Stomach (tissue), 9 donors: ENCODE results near the gene C1QB. TPM values are rescaled to one million over a fixed set of nuclear protein-coding genes. Genes with fewer than 3 reads are reported as not detected.
"Not testable (repeated sequence)": the region's sequence is repeated elsewhere in the genome, so short reads cannot be mapped to it uniquely, and the experiment has no call there.

Experiments used
- DNase-seq, 2 donors: peaks; one replicate each; pipeline versions ENCODE4 v3.0.0 to v3.0.0-alpha.2; 2013 to 2019
- H3K27ac ChIP-seq, 5 donors: fragments of 200-600 bp in 4 of 5; sonication (generic) in 4 of 5; one replicate each; pipeline ENCODE4 v1.5.1; 2013 to 2019; ENCODE audit warnings: mild to moderate bottlenecking in 1 of 5, moderate library complexity in 1 of 5
- H3K27me3 ChIP-seq, 3 donors: fragments of 200-600 bp; sonication (generic); one replicate each; pipeline ENCODE4 v1.5.1; 2017 to 2019; ENCODE audit warnings: mixed run types in 1 of 3
- H3K36me3 ChIP-seq, 4 donors: fragments of 200-600 bp; sonication (generic); 1 replicate in 3 of 4; 2 replicates in 1 of 4; pipeline ENCODE4 v1.5.1; 2016 to 2019
- H3K4me1 ChIP-seq, 4 donors: fragments of 200-600 bp; sonication (generic); one replicate each; pipeline ENCODE4 v1.5.1; 2016 to 2019
- H3K4me3 ChIP-seq, 4 donors: fragments of 200-600 bp; sonication (generic) in 3 of 4; one replicate each; pipeline ENCODE4 v1.5.1; 2016 to 2019; ENCODE audit warnings: mild to moderate bottlenecking in 1 of 4
- H3K9me3 ChIP-seq, 4 donors: fragments of 200-600 bp; sonication (generic); one replicate each; pipeline ENCODE4 v1.5.1; 2016 to 2019
- CTCF ChIP-seq, 7 experiments: fragments of 450-650 bp in 4 of 7; fragments of 200-600 bp in 3 of 7; sonication (generic) in 3 of 7; IDR thresholded peaks; one replicate each; pipeline ENCODE4 v1.5.1; 2016 to 2019; ENCODE audit warnings: antibody characterized with exemption in 7 of 7, control low read depth in 2 of 7, mild to moderate bottlenecking in 1 of 7
- EP300 ChIP-seq: sonication (generic); formaldehyde crosslinking; IDR thresholded peaks from one replicate; pipeline ENCODE4 v1.6.1; 2017; ENCODE audit warnings: antibody characterized with exemption
- POLR2A ChIP-seq, 4 donors: fragments of 450-650 bp; IDR thresholded peaks; one replicate each; pipeline ENCODE4 v1.6.1; 2016; ENCODE audit warnings: antibody characterized with exemption in 4 of 4, control low read depth in 2 of 4, mild to moderate bottlenecking in 1 of 4, moderate library complexity in 1 of 4
- POLR2AphosphoS5 ChIP-seq, 3 donors: sonication (generic); formaldehyde crosslinking; IDR thresholded peaks; one replicate each; pipeline ENCODE4 v1.6.1; 2016; ENCODE audit warnings: antibody characterized with exemption in 3 of 3
- WGBS, 5 donors: extraction: QIAGEN DNeasy Blood & Tissue Kit in 3 of 5; methylation state at CpG; one replicate each; pipeline versions ENCODE4 v1.1.5 to v1.1.7; 2013 to 2018; 5-methylcytosine and 5-hydroxymethylcytosine counted together
- intact Hi-C: fragments of 100-400 bp; cut with DNase I; formaldehyde crosslinking; loops from one replicate; pipeline ENCODE4 v1.15.1; 2023; ENCODE audit warnings: low total_unique reads
- polyA plus RNA-seq, 3 donors: library from polyadenylated mRNA; stranded (reverse); fragments of 200-250 nt; gene quantifications; one replicate each; pipeline ENCODE4 v1.2.3, GENCODE V29; 2013
- total RNA-seq, 5 donors: library from RNA; depleted of rRNA; stranded (reverse); fragments of >200 nt; gene quantifications; one replicate each; pipeline versions ENCODE4 v1.1.0 to v1.2.3, GENCODE V29; 2014 to 2016
- donor health status: healthy with polysubstance abuse.
- donor health status: Bipolar disorder and iron deficiency.
- donor health status: healthy.

C1QB gene
- total and polyA plus RNA-seq, 8 donors: 49.8 to 223 (median 81.2) TPM

GRCh38 chr1:22666412-22666811, 13.4 kb downstream of the C1QB start:
- no peak overlapping the region for H3K4me3 ChIP-seq
- intact Hi-C loops: no loop called here
- no peak overlapping the region for H3K27ac ChIP-seq
- H3K9me3 ChIP-seq: no peaks in the 10 kb centered on the region
- no peak for DNase-seq
- TF ChIP-seq CTCF (IDR thresholded peaks at IDR 0.05) (no peak), POLR2AphosphoS5 (IDR thresholded peaks at IDR 0.05) (no peak), EP300 (no peak), POLR2A (IDR thresholded peaks at IDR 0.05) (no peak)
- H3K4me1 ChIP-seq: no peaks in the 10 kb centered on the region
- 45 to 68% (median 58%) methylated on average over 2 of the region's 2 CpGs for WGBS, 5 donors
- peaks cover 0 to 49% (median 6%) of the 10 kb centered on the region in 3 donors for H3K27me3 ChIP-seq
- H3K36me3 ChIP-seq: no peaks in the 10 kb centered on the region

- 69 to 95% (median 88%) methylated on average over 2 of the region's 2 CpGs for WGBS, 5 donors
- peaks cover 7 to 65% (median 17%) of the 10 kb centered on the region in 3 donors for H3K27me3 ChIP-seq
- H3K36me3 ChIP-seq, DNase-seq, intact Hi-C loops, H3K4me1 ChIP-seq, H3K9me3 ChIP-seq, H3K4me3 ChIP-seq, H3K27ac ChIP-seq: not testable (repeated sequence)
These were observed 15.8 kb downstream of the C1QB start for GRCh38 chr1:22668840-22669239.

GRCh38 chr1:22670352-22670975, 17.4 kb downstream of the C1QB start:
- no peaks in the 10 kb centered on the region for H3K9me3 ChIP-seq
- no peak overlapping the region for H3K4me3 ChIP-seq
- WGBS, 5 donors: 23 to 53% (median 28%) methylated on average over 9 to 12 of the region's 12 CpGs
- DNase-seq: peak in 1 of 2 donors; percentile 59
- intact Hi-C loops: no loop called here
- peaks cover 7 to 76% (median 23%) of the 10 kb centered on the region in 3 donors for H3K27me3 ChIP-seq
- no peak overlapping the region for H3K27ac ChIP-seq
- no peaks in the 10 kb centered on the region for H3K36me3 ChIP-seq
- H3K4me1 ChIP-seq: no peaks in the 10 kb centered on the region
- TF ChIP-seq EP300 (no peak), CTCF (IDR thresholded peaks at IDR 0.05) (no peak), POLR2AphosphoS5 (IDR thresholded peaks at IDR 0.05) (no peak), POLR2A (IDR thresholded peaks at IDR 0.05) (no peak)

GRCh38 chr1:22671999-22672398, 19.0 kb downstream of the C1QB start:
- H3K9me3 ChIP-seq: no peaks in the 10 kb centered on the region
- H3K27ac ChIP-seq: no peak overlapping the region
- TF ChIP-seq EP300 (no peak), CTCF (IDR thresholded peaks at IDR 0.05) (no peak), POLR2AphosphoS5 (IDR thresholded peaks at IDR 0.05) (no peak), POLR2A (IDR thresholded peaks at IDR 0.05) (no peak)
- H3K36me3 ChIP-seq: no peaks in the 10 kb centered on the region
- DNase-seq: no peak
- 88 to 93% (median 90%) methylated on average over 4 of the region's 4 CpGs for WGBS, 5 donors
- H3K27me3 ChIP-seq: peaks cover 7 to 91% (median 29%) of the 10 kb centered on the region in 3 donors
- intact Hi-C loops: no loop called here
- H3K4me3 ChIP-seq: no peak overlapping the region
- H3K4me1 ChIP-seq: no peaks in the 10 kb centered on the region
